ENCODE data around the gene PLD2. TPM values are rescaled to one million over a fixed set of nuclear protein-coding genes. Genes with fewer than 3 reads are reported as not detected.
"Not testable (repeated sequence)": the region's sequence is repeated elsewhere in the genome, so short reads cannot be mapped to it uniquely, and the experiment has no call there.

Gene PLD2
- polyA plus RNA-seq, 3 donors from 2014 or later: 0.78 to 2.0 TPM; not detected in 1

DNA sequence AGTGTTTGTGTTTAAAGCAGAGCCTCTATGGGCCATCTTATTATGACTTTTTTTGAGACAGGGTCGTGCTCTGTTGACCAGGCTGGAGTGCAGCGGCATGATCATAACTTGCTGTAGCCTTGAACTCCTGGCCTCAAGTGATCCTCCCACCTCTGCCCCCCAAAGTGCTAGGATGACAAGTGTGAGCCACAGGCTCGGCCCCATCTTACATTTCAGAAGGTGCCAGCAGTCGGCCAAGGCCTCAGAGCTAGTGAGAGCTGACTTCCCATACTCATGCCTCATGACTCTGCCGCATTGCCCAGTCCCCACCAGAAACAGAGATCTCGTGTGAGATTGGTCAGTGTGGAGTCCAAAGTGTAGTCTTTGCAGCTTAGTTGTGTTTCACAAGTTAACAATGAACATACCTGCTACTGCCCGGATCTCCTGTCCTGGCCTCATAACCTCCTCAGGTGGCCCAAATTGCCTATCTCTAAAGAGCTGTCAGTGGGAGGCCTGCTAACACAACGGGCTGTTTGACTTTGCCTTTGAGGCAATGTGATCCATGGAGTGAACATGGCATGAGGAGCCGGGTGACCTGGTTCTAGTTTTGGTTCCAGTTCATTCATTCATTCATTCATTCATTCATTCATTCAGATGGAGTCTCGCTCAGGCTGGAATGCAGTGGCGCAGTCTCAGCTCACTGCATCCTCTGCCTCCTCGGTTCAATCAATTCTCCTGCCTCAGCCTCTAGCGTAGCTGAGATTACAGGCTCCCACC lies 39.9 kb downstream of the PLD2 start:
- DNase-seq: no peak
- peaks cover 0 to 1% (median 0%) of the 10 kb centered on the region in 6 donors for H3K9me3 Mint-ChIP-seq
- no peak overlapping the region for H3K27ac Mint-ChIP-seq
- H3K4me1 Mint-ChIP-seq: peaks cover 24 to 45% of the 10 kb centered on the region in 2 donors
- H3K27me3 Mint-ChIP-seq (ENCODE audit: low read depth in 3 of 3): peaks cover 0 to 11% (median 9%) of the 10 kb centered on the region in 3 donors
- peaks cover 0 to 8% (median 7%) of the 10 kb centered on the region in 3 donors for H3K36me3 Mint-ChIP-seq
- H3K4me3 Mint-ChIP-seq: no peak overlapping the region

DNA sequence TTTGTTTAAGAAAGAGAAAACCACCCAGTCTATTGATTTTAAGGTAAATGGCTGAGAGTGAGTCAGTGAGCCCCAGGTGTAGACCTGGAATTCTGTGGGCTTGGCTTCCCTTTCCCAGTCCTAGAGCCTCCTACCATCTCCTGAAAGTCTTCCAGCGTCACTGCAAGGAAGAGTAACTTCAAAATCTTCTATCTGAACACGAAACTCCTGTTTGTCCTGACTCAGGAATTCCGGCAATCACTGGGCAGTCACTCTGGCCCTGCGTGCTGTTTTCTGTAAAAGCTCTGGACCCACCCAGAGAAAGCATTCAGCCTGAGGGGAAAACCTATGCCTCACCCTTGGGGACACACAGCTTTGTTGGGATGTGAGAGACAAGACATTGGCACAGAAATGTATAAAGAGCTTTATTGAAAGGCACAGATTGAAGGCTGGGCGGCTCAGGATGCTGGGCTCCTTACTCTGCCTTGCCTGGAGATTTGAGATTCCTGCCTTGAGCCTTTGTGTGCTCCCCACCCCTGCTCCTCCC lies 42.1 kb downstream of the PLD2 start:
- Mint-ChIP-seq H3K4me3 (no peak overlapping the region), H3K9me3 (peaks cover 0 to 7% (median 5%) of the 10 kb centered on the region in 6 donors), H3K27me3 (ENCODE audit: low read depth in 3 of 3) (peaks cover 16 to 29% (median 28%) of the 10 kb centered on the region in 3 donors), H3K27ac (no peak overlapping the region), H3K4me1 (peaks cover 31 to 56% of the 10 kb centered on the region in 2 donors), H3K36me3 (peaks cover 0 to 8% (median 7%) of the 10 kb centered on the region in 3 donors)
- DNase-seq: no peak

DNA sequence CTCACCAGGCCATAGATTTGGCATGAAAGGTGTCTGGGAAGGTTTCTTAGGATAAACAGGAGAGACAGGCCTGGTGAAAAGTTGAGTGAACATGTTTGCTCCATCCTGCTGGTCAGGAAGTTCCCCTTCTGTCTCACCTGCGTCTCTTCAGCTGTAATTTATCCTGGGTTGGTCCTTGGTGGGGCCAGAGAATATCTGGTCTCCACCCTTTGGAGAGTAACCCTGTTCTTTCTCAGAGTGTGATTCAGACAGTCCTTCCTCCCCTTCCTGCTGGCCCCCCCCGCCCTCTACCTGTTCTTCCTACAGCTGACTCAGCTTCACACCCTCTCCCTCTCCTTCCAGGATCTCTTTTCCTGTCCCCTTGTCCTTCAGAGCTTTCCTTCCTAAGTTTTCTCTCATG lies 43.3 kb downstream of the PLD2 start:
- no peak for DNase-seq
- Mint-ChIP-seq H3K27me3 (ENCODE audit: low read depth in 3 of 3) (peaks cover 18 to 35% (median 33%) of the 10 kb centered on the region in 3 donors), H3K9me3 (peaks cover 0 to 7% (median 5%) of the 10 kb centered on the region in 6 donors), H3K27ac (no peak overlapping the region), H3K4me1 (peaks cover 35 to 53% of the 10 kb centered on the region in 2 donors), H3K36me3 (peaks cover 0 to 8% (median 7%) of the 10 kb centered on the region in 3 donors), H3K4me3 (no peak overlapping the region)

GRCh38 chr17:4851084-4851483 lies 44.1 kb downstream of the PLD2 start:
- no peak for DNase-seq
- peak overlapping the region in 1 of 5 donors; percentile 27 for H3K4me3 Mint-ChIP-seq
- H3K9me3 Mint-ChIP-seq: peaks cover 0 to 7% (median 5%) of the 10 kb centered on the region in 6 donors
- H3K36me3 Mint-ChIP-seq: peaks cover 0 to 9% (median 4%) of the 10 kb centered on the region in 3 donors
- peak overlapping the region in 2 of 6 donors; percentile 26 to 72 for H3K27ac Mint-ChIP-seq
- peaks cover 35 to 49% of the 10 kb centered on the region in 2 donors for H3K4me1 Mint-ChIP-seq
- H3K27me3 Mint-ChIP-seq (ENCODE audit: low read depth in 3 of 3): peaks cover 18 to 35% (median 33%) of the 10 kb centered on the region in 3 donors

GRCh38 chr17:4852567-4853207 lies 45.7 kb downstream of the PLD2 start:
- peak; percentile 32 to 53 (median 44) for DNase-seq
- peaks cover 4 to 23% (median 10%) of the 10 kb centered on the region in 3 donors for H3K36me3 Mint-ChIP-seq
- H3K4me1 Mint-ChIP-seq: peaks cover 31 to 49% of the 10 kb centered on the region in 2 donors
- H3K4me3 Mint-ChIP-seq: peak overlapping the region in 3 of 5 donors; percentile 5 to 71 (median 29)
- H3K27ac Mint-ChIP-seq: peak overlapping the region in 5 of 6 donors; percentile 31 to 92 (median 89)
- H3K9me3 Mint-ChIP-seq: peaks cover 0 to 7% (median 5%) of the 10 kb centered on the region in 6 donors
- H3K27me3 Mint-ChIP-seq (ENCODE audit: low read depth in 3 of 3): peaks cover 18 to 35% (median 35%) of the 10 kb centered on the region in 3 donors

DNA sequence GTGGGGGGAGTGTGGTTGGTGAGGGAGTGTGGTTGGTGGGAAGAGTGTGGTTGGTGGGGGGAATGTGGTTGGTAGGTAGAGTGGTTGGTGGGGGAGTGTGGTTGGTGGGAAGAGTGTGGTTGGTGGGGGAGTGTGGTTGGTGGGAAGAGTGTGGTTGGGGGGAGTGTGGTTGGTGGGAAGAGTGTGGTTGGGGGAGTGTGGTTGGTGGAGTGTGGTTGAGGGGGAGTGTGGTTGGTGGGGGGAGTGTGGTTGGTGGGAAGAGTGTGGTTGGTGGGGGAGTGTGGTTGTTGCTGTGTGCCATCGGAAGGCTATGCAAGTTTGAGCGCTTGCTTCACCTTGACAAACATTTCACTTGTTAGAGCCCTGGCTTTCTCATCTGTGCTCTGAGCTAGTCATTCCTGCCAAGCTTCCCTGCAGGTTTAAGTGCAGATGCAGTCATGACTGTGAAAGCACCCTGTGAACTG lies 46.3 kb downstream of the PLD2 start:
- H3K4me1 Mint-ChIP-seq: peaks cover 32 to 49% of the 10 kb centered on the region in 2 donors
- peaks cover 4 to 22% (median 10%) of the 10 kb centered on the region in 3 donors for H3K36me3 Mint-ChIP-seq
- H3K27ac Mint-ChIP-seq: peak overlapping the region in 3 of 6 donors; percentile 48 to 90 (median 72)
- peak overlapping the region in 2 of 5 donors; percentile 4 to 6 for H3K4me3 Mint-ChIP-seq
- H3K27me3 Mint-ChIP-seq (ENCODE audit: low read depth in 3 of 3): peaks cover 18 to 35% (median 35%) of the 10 kb centered on the region in 3 donors
- DNase-seq: peak; percentile 27 to 36 (median 32)
- peaks cover 0 to 7% (median 5%) of the 10 kb centered on the region in 6 donors for H3K9me3 Mint-ChIP-seq

- H3K9me3 Mint-ChIP-seq: peaks cover 0 to 7% (median 5%) of the 10 kb centered on the region in 6 donors
- peaks cover 18 to 35% (median 34%) of the 10 kb centered on the region in 3 donors for H3K27me3 Mint-ChIP-seq (ENCODE audit: low read depth in 3 of 3)
- H3K4me1 Mint-ChIP-seq: peaks cover 33 to 49% of the 10 kb centered on the region in 2 donors
Observed at GRCh38 chr17:4854111-4854681, 47.2 kb downstream of the PLD2 start.

DNA sequence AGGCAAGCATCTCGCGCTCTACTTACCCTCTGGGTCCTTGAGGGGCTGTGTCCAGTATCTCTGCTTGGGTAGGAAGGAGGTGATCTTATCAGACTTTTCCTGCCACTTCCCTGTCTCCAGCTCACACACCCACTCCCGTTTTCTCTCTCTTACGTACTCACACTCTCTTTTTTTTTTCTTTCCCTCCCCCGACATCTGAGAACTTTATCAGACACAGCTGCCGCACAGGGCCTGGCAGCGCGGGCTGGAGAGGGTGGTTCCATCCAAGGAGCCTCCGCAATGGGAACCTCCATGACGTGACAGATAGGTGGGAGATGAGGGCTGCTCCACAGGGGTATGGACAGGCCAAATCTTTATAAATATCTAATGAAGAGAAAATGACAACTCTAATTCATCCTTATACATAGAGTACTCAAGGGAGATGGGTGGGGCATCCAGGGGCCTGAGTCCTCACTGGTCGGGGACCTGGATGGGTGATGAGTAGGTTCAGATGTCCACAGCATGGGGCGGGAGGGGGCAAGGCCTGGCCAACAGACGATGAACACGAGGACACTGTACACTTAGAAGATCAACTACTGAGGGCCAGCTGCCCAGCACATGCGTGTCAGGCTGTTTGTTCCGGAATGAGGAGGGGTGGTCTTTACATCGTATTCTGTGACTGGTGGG lies 49.5 kb downstream of the PLD2 start:
- no peak overlapping the region for H3K4me3 Mint-ChIP-seq
- peaks cover 25 to 33% of the 10 kb centered on the region in 2 donors for H3K4me1 Mint-ChIP-seq
- peaks cover 0 to 7% (median 5%) of the 10 kb centered on the region in 6 donors for H3K9me3 Mint-ChIP-seq
- DNase-seq: no peak
- no peak overlapping the region for H3K27ac Mint-ChIP-seq
- H3K27me3 Mint-ChIP-seq (ENCODE audit: low read depth in 3 of 3): peaks cover 18 to 30% (median 26%) of the 10 kb centered on the region in 3 donors
- peaks cover 4 to 18% (median 7%) of the 10 kb centered on the region in 3 donors for H3K36me3 Mint-ChIP-seq

More at GRCh38 chr17:4854111-4854681, 47.2 kb downstream of the PLD2 start:
- Mint-ChIP-seq H3K27ac (peak overlapping the region in 3 of 6 donors; percentile 20 to 57 (median 23)), H3K4me3 (peak overlapping the region in 1 of 5 donors; percentile 46), H3K36me3 (peaks cover 4 to 22% (median 10%) of the 10 kb centered on the region in 3 donors)
- DNase-seq: no peak

DNA sequence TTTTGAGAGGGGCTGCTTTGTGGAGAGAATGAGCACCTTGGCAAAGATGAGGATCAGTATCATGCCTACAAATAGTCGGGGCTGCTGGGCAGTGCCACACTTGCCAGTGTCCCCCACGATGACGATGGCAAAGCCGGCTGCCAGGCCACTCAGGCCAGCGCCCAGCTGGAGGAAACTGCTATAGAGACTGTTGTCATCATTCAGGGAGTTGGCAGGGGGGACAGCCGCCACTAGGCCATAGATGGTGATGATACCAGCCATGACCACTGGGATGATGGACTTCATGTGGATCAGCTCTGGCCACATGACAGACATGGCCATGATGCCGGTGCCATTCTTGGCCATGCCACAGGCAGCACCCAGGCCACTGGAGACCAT lies 50.0 kb downstream of the PLD2 start:
- H3K36me3 Mint-ChIP-seq: peaks cover 4 to 18% (median 7%) of the 10 kb centered on the region in 3 donors
- no peak overlapping the region for H3K27ac Mint-ChIP-seq
- H3K27me3 Mint-ChIP-seq (ENCODE audit: low read depth in 3 of 3): peaks cover 18 to 25% (median 24%) of the 10 kb centered on the region in 3 donors
- DNase-seq: no peak
- H3K4me1 Mint-ChIP-seq: peaks cover 23 to 30% of the 10 kb centered on the region in 2 donors
- no peak overlapping the region for H3K4me3 Mint-ChIP-seq
- peaks cover 0 to 6% (median 4%) of the 10 kb centered on the region in 6 donors for H3K9me3 Mint-ChIP-seq

GRCh38 chr17:4857347-4857746 lies 50.4 kb downstream of the PLD2 start:
- Mint-ChIP-seq H3K4me1 (peaks cover 18 to 25% of the 10 kb centered on the region in 2 donors), H3K27me3 (ENCODE audit: low read depth in 3 of 3) (peaks cover 14 to 21% (median 20%) of the 10 kb centered on the region in 3 donors), H3K36me3 (peaks cover 4 to 18% (median 7%) of the 10 kb centered on the region in 3 donors)
- not testable (repeated sequence) for H3K4me3 Mint-ChIP-seq, H3K9me3 Mint-ChIP-seq, H3K27ac Mint-ChIP-seq, DNase-seq

- Mint-ChIP-seq H3K36me3 (peaks cover 4 to 18% (median 7%) of the 10 kb centered on the region in 3 donors), H3K4me3 (no peak overlapping the region), H3K4me1 (peaks cover 16 to 23% of the 10 kb centered on the region in 2 donors), H3K27ac (no peak overlapping the region), H3K9me3 (no peaks in the 10 kb centered on the region), H3K27me3 (ENCODE audit: low read depth in 3 of 3) (peaks cover 9 to 14% (median 12%) of the 10 kb centered on the region in 3 donors)
- no peak for DNase-seq
Observed at GRCh38 chr17:4858068-4858881, 51.3 kb downstream of the PLD2 start.

GRCh38 chr17:4858882-4859260 lies 51.9 kb downstream of the PLD2 start:
- Mint-ChIP-seq H3K36me3 (peaks cover 4 to 18% (median 7%) of the 10 kb centered on the region in 3 donors), H3K4me3 (no peak overlapping the region), H3K4me1 (peaks cover 13 to 18% of the 10 kb centered on the region in 2 donors), H3K9me3 (no peaks in the 10 kb centered on the region), H3K27ac (no peak overlapping the region), H3K27me3 (ENCODE audit: low read depth in 3 of 3) (peaks cover 4 to 9% (median 9%) of the 10 kb centered on the region in 3 donors)
- DNase-seq: no peak
